ENCODE data around the gene MCOLN3. TPM values are rescaled to one million over a fixed set of nuclear protein-coding genes. Genes with fewer than 3 reads are reported as not detected.
A peak's percentile ranks its signal among the peaks of the same experiment; 100 is the strongest.

MCOLN3 gene
- total and polyA plus RNA-seq, 2 donors (not counting 1 experiment from before 2014, with no cell fraction given), result 2.5 to 2.7 TPM

DNA sequence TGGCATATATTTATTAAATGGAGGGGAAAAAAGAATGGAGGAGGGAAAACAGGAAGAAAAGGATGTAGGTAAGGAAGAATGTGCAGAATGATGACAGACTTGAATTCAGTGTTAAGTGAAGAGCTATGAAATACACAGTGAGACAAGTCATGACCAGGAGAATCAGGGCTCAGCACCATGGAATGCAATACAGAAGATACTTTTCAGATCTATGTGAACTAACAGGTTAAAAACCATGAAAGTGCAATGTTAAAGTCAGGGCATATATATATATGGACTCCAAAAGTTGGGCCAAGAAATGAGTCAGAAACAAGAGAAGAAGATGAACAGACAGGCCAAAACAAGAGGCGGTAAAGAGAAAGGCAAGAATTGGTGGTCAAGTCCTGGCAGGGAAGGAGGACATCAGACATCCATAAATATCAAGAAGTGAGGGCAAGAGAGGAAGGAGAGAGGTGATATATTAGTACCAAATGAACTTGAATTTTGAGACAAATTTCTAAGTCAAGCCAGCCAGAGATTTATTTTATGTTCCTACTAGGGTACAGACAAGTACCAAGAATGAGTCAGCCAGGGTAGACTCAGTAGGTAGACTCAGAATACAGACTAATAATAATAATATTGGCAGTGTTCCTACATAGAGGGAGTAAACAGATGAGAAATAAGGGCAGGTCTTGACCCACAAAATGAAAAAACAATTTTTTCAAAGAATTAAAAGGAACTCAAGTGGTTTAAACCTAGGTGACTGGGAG lies 39.5 kb upstream of the MCOLN3 start:
- Histone ChIP-seq H3K9me3 (ENCODE audit: control insufficient read depth, insufficient read depth, low read depth, low read length) (no peaks in the 10 kb centered on the region), H3K9ac (ENCODE audit: insufficient read depth, low read length) (no peak overlapping the region), H2AFZ (ENCODE audit: low read length) (no peak overlapping the region), H3K36me3 (ENCODE audit: control insufficient read depth, insufficient read depth, low read length) (no peaks in the 10 kb centered on the region), H3K4me3 (replicated peaks in 1 of 4; ENCODE audit: control extremely low read depth in 1 of 4, insufficient read depth in 1 of 4, low read depth in 3 of 4, low read length in 4 of 4) (no peak overlapping the region), H3K27me3 (ENCODE audit: control insufficient read depth, insufficient read depth, low read length) (no peaks in the 10 kb centered on the region), H4K20me1 (ENCODE audit: control insufficient read depth, extremely low read depth, insufficient read depth, low read length) (no peaks in the 10 kb centered on the region), H3K79me2 (ENCODE audit: control insufficient read depth, insufficient read depth, low read length) (no peaks in the 10 kb centered on the region), H3K27ac (ENCODE audit: insufficient read depth, low read length) (no peak overlapping the region), H3K4me2 (ENCODE audit: extremely low read depth, insufficient read depth, low read length) (no peak overlapping the region), H3K4me1 (ENCODE audit: control insufficient read depth, extremely low read depth, insufficient read depth, low read length) (no peaks in the 10 kb centered on the region)
- no peak for DNase-seq (ENCODE audit: low read depth in 2 of 2)
- no peak for TF ChIP-seq EZH2 (IDR thresholded peaks at IDR 0.05; ENCODE audit: low read length, missing control alignments)
- TF ChIP-seq, protein P1, sequence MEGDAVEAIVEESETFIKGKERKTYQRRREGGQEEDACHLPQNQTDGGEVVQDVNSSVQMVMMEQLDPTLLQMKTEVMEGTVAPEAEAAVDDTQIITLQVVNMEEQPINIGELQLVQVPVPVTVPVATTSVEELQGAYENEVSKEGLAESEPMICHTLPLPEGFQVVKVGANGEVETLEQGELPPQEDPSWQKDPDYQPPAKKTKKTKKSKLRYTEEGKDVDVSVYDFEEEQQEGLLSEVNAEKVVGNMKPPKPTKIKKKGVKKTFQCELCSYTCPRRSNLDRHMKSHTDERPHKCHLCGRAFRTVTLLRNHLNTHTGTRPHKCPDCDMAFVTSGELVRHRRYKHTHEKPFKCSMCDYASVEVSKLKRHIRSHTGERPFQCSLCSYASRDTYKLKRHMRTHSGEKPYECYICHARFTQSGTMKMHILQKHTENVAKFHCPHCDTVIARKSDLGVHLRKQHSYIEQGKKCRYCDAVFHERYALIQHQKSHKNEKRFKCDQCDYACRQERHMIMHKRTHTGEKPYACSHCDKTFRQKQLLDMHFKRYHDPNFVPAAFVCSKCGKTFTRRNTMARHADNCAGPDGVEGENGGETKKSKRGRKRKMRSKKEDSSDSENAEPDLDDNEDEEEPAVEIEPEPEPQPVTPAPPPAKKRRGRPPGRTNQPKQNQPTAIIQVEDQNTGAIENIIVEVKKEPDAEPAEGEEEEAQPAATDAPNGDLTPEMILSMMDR (conservative IDR thresholded peaks at IDR 0.05 in 1 of 2, IDR thresholded peaks at IDR 0.05 in 1 of 2; ENCODE audit: low read depth in 1 of 2, low read length in 2 of 2), result no peak

DNA sequence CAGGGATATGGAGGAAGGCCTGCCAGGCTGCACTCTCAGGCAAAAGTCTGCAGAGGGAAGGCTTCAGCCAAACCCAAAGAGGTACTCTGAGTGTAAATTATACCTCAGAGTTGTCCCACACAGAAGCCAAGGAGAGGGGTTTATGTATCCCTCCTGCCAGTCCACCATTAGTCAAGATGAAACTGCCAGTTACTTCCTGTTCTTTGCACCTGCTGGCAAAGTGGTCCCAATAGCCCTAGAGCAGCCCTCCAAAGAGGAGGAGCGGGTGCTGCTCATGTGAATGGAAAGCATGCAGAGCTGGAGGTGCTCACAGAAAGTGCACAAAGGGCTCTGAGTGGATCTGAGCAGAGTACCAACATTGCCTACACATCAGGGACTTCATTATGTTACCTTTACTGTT lies 37.1 kb upstream of the MCOLN3 start:
- H3K4me3 ChIP-seq (replicated peaks in 1 of 4; ENCODE audit: control extremely low read depth in 1 of 4, insufficient read depth in 1 of 4, low read depth in 3 of 4, low read length in 4 of 4), result no peak overlapping the region
- H3K9ac ChIP-seq (ENCODE audit: insufficient read depth, low read length), result no peak overlapping the region
- TF ChIP-seq EZH2 (IDR thresholded peaks at IDR 0.05; ENCODE audit: low read length, missing control alignments), result no peak
- no peaks in the 10 kb centered on the region for H3K27me3 ChIP-seq (ENCODE audit: control insufficient read depth, insufficient read depth, low read length)
- H3K27ac ChIP-seq (ENCODE audit: insufficient read depth, low read length), result no peak overlapping the region
- no peaks in the 10 kb centered on the region for H3K79me2 ChIP-seq (ENCODE audit: control insufficient read depth, insufficient read depth, low read length)
- DNase-seq (ENCODE audit: low read depth in 2 of 2), result no peak
- H3K4me2 ChIP-seq (ENCODE audit: extremely low read depth, insufficient read depth, low read length), result no peak overlapping the region
- H3K9me3 ChIP-seq (ENCODE audit: control insufficient read depth, insufficient read depth, low read depth, low read length), result no peaks in the 10 kb centered on the region
- H3K36me3 ChIP-seq (ENCODE audit: control insufficient read depth, insufficient read depth, low read length), result no peaks in the 10 kb centered on the region
- H4K20me1 ChIP-seq (ENCODE audit: control insufficient read depth, extremely low read depth, insufficient read depth, low read length), result no peaks in the 10 kb centered on the region
- no peaks in the 10 kb centered on the region for H3K4me1 ChIP-seq (ENCODE audit: control insufficient read depth, extremely low read depth, insufficient read depth, low read length)
- H2AFZ ChIP-seq (ENCODE audit: low read length), result no peak overlapping the region

DNA sequence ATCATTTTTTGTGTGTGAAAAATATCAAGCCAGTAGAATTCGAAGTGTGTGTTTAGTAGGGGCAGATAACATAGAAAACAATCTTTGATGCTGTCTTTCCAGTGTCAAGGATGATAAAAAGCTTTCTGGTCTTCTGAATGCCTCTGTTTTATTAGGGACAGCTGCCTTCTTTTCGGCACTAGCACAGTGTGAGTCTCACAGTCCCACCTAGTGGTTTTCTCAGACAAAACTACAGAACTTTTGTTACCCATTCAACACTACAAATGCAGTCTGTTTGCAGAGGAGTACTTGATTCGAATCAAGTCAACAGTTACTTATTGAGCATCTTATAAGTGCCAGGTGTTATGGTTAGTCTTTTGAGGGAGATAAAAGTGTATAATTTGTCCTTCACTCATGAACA lies 30.6 kb upstream of the MCOLN3 start:
- no peak overlapping the region for H2AFZ ChIP-seq (ENCODE audit: low read length)
- H4K20me1 ChIP-seq (ENCODE audit: control insufficient read depth, extremely low read depth, insufficient read depth, low read length), result no peaks in the 10 kb centered on the region
- H3K4me1 ChIP-seq (ENCODE audit: control insufficient read depth, extremely low read depth, insufficient read depth, low read length), result no peaks in the 10 kb centered on the region
- H3K9ac ChIP-seq (ENCODE audit: insufficient read depth, low read length), result no peak overlapping the region
- H3K79me2 ChIP-seq (ENCODE audit: control insufficient read depth, insufficient read depth, low read length), result no peaks in the 10 kb centered on the region
- H3K27me3 ChIP-seq (ENCODE audit: control insufficient read depth, insufficient read depth, low read length), result no peaks in the 10 kb centered on the region
- no peaks in the 10 kb centered on the region for H3K36me3 ChIP-seq (ENCODE audit: control insufficient read depth, insufficient read depth, low read length)
- no peaks in the 10 kb centered on the region for H3K9me3 ChIP-seq (ENCODE audit: control insufficient read depth, insufficient read depth, low read depth, low read length)
- no peak overlapping the region for H3K4me2 ChIP-seq (ENCODE audit: extremely low read depth, insufficient read depth, low read length)
- DNase-seq (ENCODE audit: low read depth in 2 of 2), result peak in 1 of 2 donors; percentile 29
- TF ChIP-seq EZH2 (IDR thresholded peaks at IDR 0.05; ENCODE audit: low read length, missing control alignments), result no peak
- TF ChIP-seq, protein P1 (conservative IDR thresholded peaks at IDR 0.05 in 1 of 2, IDR thresholded peaks at IDR 0.05 in 1 of 2; ENCODE audit: low read depth in 1 of 2, low read length in 2 of 2), result peak; percentile 28 to 29
- H3K4me3 ChIP-seq (replicated peaks in 1 of 4; ENCODE audit: control extremely low read depth in 1 of 4, insufficient read depth in 1 of 4, low read depth in 3 of 4, low read length in 4 of 4), result no peak overlapping the region
- no peak overlapping the region for H3K27ac ChIP-seq (ENCODE audit: insufficient read depth, low read length)
